H1 (cell line): ENCODE results near the gene PRRT1B. TPM values are rescaled to one million over a fixed set of nuclear protein-coding genes. Genes with fewer than 3 reads are reported as not detected.
A peak's percentile ranks its signal among the peaks of the same experiment; 100 is the strongest.

Experiments
- CTCF ChIA-PET: fragments of 300-600 bp; sonication (Branson Sonifier 250); formaldehyde crosslinking; loops from one replicate; lab custom pipeline; 2021; ENCODE audit not compliant: partially characterized antibody; lab: Charles Lee
- POLR2A ChIA-PET: fragments of 300-600 bp; sonication (Branson Sonifier 250); formaldehyde crosslinking; loops from one replicate; lab custom pipeline; 2021; ENCODE audit warnings: inconsistent platforms; ENCODE audit not compliant: partially characterized antibody; lab: Charles Lee
- DNase-seq, 2 experiments: peaks; one replicate each; pipeline versions ENCODE4 v3.0.0 to v3.0.0-alpha.2; 2010 to 2022; ENCODE audit warnings: low spot score in 2 of 2, low read depth in 1 of 2, mixed read lengths in 1 of 2
- FAIRE-seq: peaks from 2 replicates; lab custom pipeline; 2011; peaks lifted over from hg19 to GRCh38; lab: Jason Lieb, UNC
- H2AFZ ChIP-seq: 2 replicates; pipeline ENCODE4 v1.8.1; 2012; ENCODE audit warnings: low read length, inconsistent platforms
- H2AK5ac ChIP-seq: 2 replicates; pipeline ENCODE4 v1.6.1; 2013; ENCODE audit warnings: low read depth, low read length
- H2BK120ac ChIP-seq: replicated peaks from 2 replicates; pipeline ENCODE3; 2013; ENCODE audit warnings: low read depth, low read length, inconsistent platforms
- H2BK12ac ChIP-seq: 2 replicates; pipeline ENCODE4 v1.6.1; 2013; ENCODE audit warnings: low read depth, low read length
- H2BK15ac ChIP-seq: 2 replicates; pipeline ENCODE4 v1.6.1; 2013; ENCODE audit warnings: low read length
- H2BK20ac ChIP-seq: 2 replicates; pipeline ENCODE4 v1.6.1; 2013; ENCODE audit warnings: low read length
- H2BK5ac ChIP-seq: 2 replicates; pipeline ENCODE4 v1.6.1; 2013; ENCODE audit warnings: low read depth, low read length
- H3K14ac ChIP-seq: 2 replicates; pipeline ENCODE4 v1.6.1; 2013; ENCODE audit warnings: inconsistent platforms; ENCODE audit not compliant: insufficient read length
- H3K18ac ChIP-seq: 2 replicates; pipeline ENCODE4 v1.6.1; 2013; ENCODE audit warnings: low read length; ENCODE audit errors: extremely low read depth
- H3K23ac ChIP-seq: 2 replicates; pipeline ENCODE4 v1.6.1; 2013; ENCODE audit warnings: inconsistent platforms; ENCODE audit not compliant: insufficient read length
- H3K23me2 ChIP-seq: 2 replicates; pipeline ENCODE4 v1.6.1; 2013; ENCODE audit warnings: low read depth, low read length
- H3K27ac ChIP-seq: 2 replicates; pipeline ENCODE4 v1.6.1; 2011; ENCODE audit warnings: low read depth, low read length, inconsistent platforms
- H3K27me3 ChIP-seq, 4 experiments: replicated peaks in 1 of 4; 1 replicate in 1 of 4; 2 replicates in 3 of 4; pipeline versions ENCODE4 v1.6.1 to v1.8.1; 2011 to 2013; ENCODE audit warnings: low read length in 3 of 4, mild to moderate bottlenecking in 3 of 4, inconsistent platforms in 2 of 4, mixed read lengths in 2 of 4, moderate library complexity in 1 of 4; ENCODE audit not compliant: control insufficient read depth in 3 of 4, insufficient read depth in 3 of 4; ENCODE audit errors: extremely low read depth in 1 of 4
- H3K36me3 ChIP-seq, 4 experiments: 2 replicates each; pipeline versions ENCODE4 v1.6.1 to v1.8.1; 2011 to 2013; ENCODE audit warnings: mild to moderate bottlenecking in 4 of 4, low read length in 3 of 4, moderate library complexity in 2 of 4, control low read depth in 1 of 4, inconsistent platforms in 1 of 4; ENCODE audit not compliant: insufficient read depth in 4 of 4, control insufficient read depth in 2 of 4
- H3K4ac ChIP-seq: replicated peaks from 2 replicates; pipeline ENCODE3; 2013; ENCODE audit warnings: low read length, low read depth, mixed read lengths, inconsistent platforms; ENCODE audit not compliant: insufficient read length
- H3K4me1 ChIP-seq, 4 experiments: replicated peaks in 1 of 4; 1 replicate in 1 of 4; 2 replicates in 3 of 4; pipeline versions ENCODE4 v1.6.1 to v1.8.1; 2011 to 2013; ENCODE audit warnings: low read length in 3 of 4, inconsistent platforms in 2 of 4, mixed read lengths in 1 of 4; ENCODE audit not compliant: insufficient read depth in 4 of 4, control insufficient read depth in 3 of 4
- H3K4me2 ChIP-seq, 2 experiments: 2 replicates each; pipeline versions ENCODE4 v1.6.1 to v1.8.1; 2011 to 2013; ENCODE audit warnings: low read depth in 2 of 2, low read length in 2 of 2, control low read depth in 1 of 2, inconsistent platforms in 1 of 2, mild to moderate bottlenecking in 1 of 2; ENCODE audit not compliant: insufficient read depth in 1 of 2
- H3K4me3 ChIP-seq, 4 experiments: fragments of 200-600, 300-600 bp in 1 of 4; sonication (generic), shearing (Covaris generic), sonication (Bioruptor Twin) in 1 of 4; 2 replicates each; pipeline versions ENCODE4 v1.5.1 to v1.8.1; 2011 to 2016; ENCODE audit warnings: low read length in 4 of 4, low read depth in 3 of 4, control low read depth in 2 of 4, inconsistent platforms in 2 of 4, mild to moderate bottlenecking in 2 of 4, mixed read lengths in 1 of 4, moderate library complexity in 1 of 4; ENCODE audit not compliant: insufficient read depth in 2 of 4; ENCODE audit errors: extremely low read depth in 1 of 4
- H3K56ac ChIP-seq: replicated peaks from 2 replicates; pipeline ENCODE3; 2013; ENCODE audit warnings: low read depth, mild to moderate bottlenecking, mixed read lengths, low read length, inconsistent platforms; ENCODE audit not compliant: insufficient read length
- H3K79me1 ChIP-seq: 2 replicates; pipeline ENCODE4 v1.6.1; 2013; ENCODE audit warnings: low read depth, low read length, control low read depth
- H3K79me2 ChIP-seq, 2 experiments: 2 replicates each; pipeline versions ENCODE4 v1.6.1 to v1.8.1; 2012 to 2013; ENCODE audit warnings: low read length in 2 of 2, mild to moderate bottlenecking in 2 of 2, inconsistent platforms in 1 of 2; ENCODE audit not compliant: insufficient read depth in 2 of 2, control insufficient read depth in 1 of 2
- H3K9ac ChIP-seq, 4 experiments: replicated peaks in 1 of 4; 1 replicate in 1 of 4; 2 replicates in 3 of 4; pipeline versions ENCODE4 v1.6.1 to v1.8.1; 2011 to 2013; ENCODE audit warnings: low read depth in 3 of 4, low read length in 3 of 4, control low read depth in 2 of 4, mild to moderate bottlenecking in 2 of 4, moderate library complexity in 2 of 4, inconsistent platforms in 1 of 4; ENCODE audit errors: extremely low read depth in 1 of 4
- H3K9me3 ChIP-seq, 2 experiments: 2 replicates each; pipeline versions ENCODE4 v1.6.1 to v1.8.1; 2012 to 2013; ENCODE audit warnings: mild to moderate bottlenecking in 2 of 2, moderate library complexity in 2 of 2, control low read depth in 1 of 2, inconsistent platforms in 1 of 2, low read depth in 1 of 2, low read length in 1 of 2, mixed read lengths in 1 of 2; ENCODE audit not compliant: insufficient read depth in 2 of 2
- H4K20me1 ChIP-seq, 2 experiments: replicated peaks in 1 of 2; 2 replicates each; pipeline versions ENCODE3 to v1.8.1; 2011 to 2013; ENCODE audit warnings: inconsistent platforms in 2 of 2, low read length in 2 of 2, mild to moderate bottlenecking in 1 of 2; ENCODE audit not compliant: insufficient read depth in 2 of 2, control insufficient read depth in 1 of 2
- H4K5ac ChIP-seq: 2 replicates; pipeline ENCODE4 v1.6.1; 2013; ENCODE audit warnings: low read length, low read depth, mixed read lengths, inconsistent platforms; ENCODE audit not compliant: insufficient read length
- H4K8ac ChIP-seq: 2 replicates; pipeline ENCODE4 v1.8.0; 2013; ENCODE audit warnings: mild to moderate bottlenecking, moderate library complexity, low read length, inconsistent platforms; ENCODE audit not compliant: insufficient read depth; ENCODE audit errors: extremely low read depth
- H4K91ac ChIP-seq: replicated peaks from 2 replicates; pipeline ENCODE3; 2013; ENCODE audit warnings: low read length, mixed read lengths, inconsistent platforms; ENCODE audit not compliant: insufficient read length
- CBX5 ChIP-seq: fragments of 300-800, 300-1000 bp; sonication (generic); IDR thresholded peaks from 2 replicates; pipeline ENCODE4 v1.7.1; 2016; ENCODE audit warnings: antibody characterized with exemption, low read length, low read depth
- JUN ChIP-seq: IDR thresholded peaks from 2 replicates; pipeline ENCODE4 v1.6.1; 2011; ENCODE audit warnings: low read depth, mild to moderate bottlenecking, improper control_type of control experiment, low read length
- JUND ChIP-seq: IDR thresholded peaks from 2 replicates; pipeline ENCODE4 v1.6.1; 2011; ENCODE audit warnings: mild to moderate bottlenecking, improper control_type of control experiment, low read length
- POLR2A ChIP-seq, 2 experiments: IDR thresholded peaks; 1 replicate in 1 of 2; 2 replicates in 1 of 2; pipeline ENCODE4 v1.6.1; 2011; ENCODE audit warnings: low read depth in 2 of 2, low read length in 2 of 2, mild to moderate bottlenecking in 2 of 2; ENCODE audit errors: control extremely low read depth in 1 of 2
- POLR2AphosphoS5 ChIP-seq: IDR thresholded peaks from 2 replicates; pipeline ENCODE4 v1.6.1; 2011; ENCODE audit warnings: low read depth, low read length
- RBBP5 ChIP-seq: IDR thresholded peaks from 2 replicates; pipeline ENCODE4 v1.7.1; 2012; ENCODE audit warnings: low read depth, mild to moderate bottlenecking, inconsistent platforms, low read length, moderate library complexity, borderline replicate concordance
- SP1 ChIP-seq: IDR thresholded peaks from 2 replicates; pipeline ENCODE4 v1.6.1; 2011; ENCODE audit warnings: low read depth, low read length
- SRF ChIP-seq: IDR thresholded peaks from 2 replicates; pipeline ENCODE4 v1.6.1; 2011; ENCODE audit warnings: mild to moderate bottlenecking, low read depth, low read length, moderate library complexity
- TAF1 ChIP-seq: IDR thresholded peaks from 2 replicates; pipeline ENCODE4 v1.6.1; 2011; ENCODE audit warnings: mild to moderate bottlenecking, low read depth, low read length
- WGBS, 2 experiments: shearing (Covaris generic) in 1 of 2; methylation state at CpG; one replicate each; pipeline versions ENCODE4 v1.1.6 to v1.1.7; 2013 to 2015; ENCODE audit warnings: low lambda C conversion rate in 2 of 2, mixed read lengths in 2 of 2, inconsistent platforms in 1 of 2, low coverage in 1 of 2, missing lambda C conversion rate in 1 of 2; ENCODE audit not compliant: insufficient replicate concordance in 2 of 2, insufficient coverage in 1 of 2, insufficient read length in 1 of 2; ENCODE audit errors: extremely low coverage in 1 of 2, missing lambda C conversion rate in 1 of 2; 5-methylcytosine and 5-hydroxymethylcytosine counted together
- polyA plus RNA-seq, 7 experiments: library from polyadenylated mRNA; depleted of rRNA in 3 of 7; stranded (reverse) in 5 of 7; unstranded in 2 of 7; fragments of >200 nt in 5 of 7; fragments of 200-250 nt in 2 of 7; gene quantifications; 1 replicate in 5 of 7; 2 replicates in 1 of 7; 4 replicates in 1 of 7; pipeline versions ENCODE4 v1.2.1 to v1.2.3, GENCODE V29; 2011 to 2013; ENCODE audit warnings: missing spikeins in 2 of 7, mixed read lengths in 2 of 7
- total RNA-seq: library from RNA; stranded (reverse); fragmentation: NEBNext Ultra II Directional; extraction: Animal tissue kit (Norgen Biotek cat#: 25700); gene quantifications from 2 replicates; pipeline ENCODE4 v1.2.1, GENCODE V29; 2021
- TF ChIP-seq, protein P1 (sequence below), 3 experiments: IDR thresholded peaks; 1 replicate in 2 of 3; 2 replicates in 1 of 3; pipeline versions ENCODE4 v1.5.1 to v1.6.1; 2011; ENCODE audit warnings: low read length in 3 of 3, mild to moderate bottlenecking in 3 of 3, inconsistent platforms in 2 of 3, low read depth in 1 of 3, moderate library complexity in 1 of 3; ENCODE audit not compliant: insufficient read depth in 1 of 3; ENCODE audit errors: control extremely low read depth in 1 of 3

The PRRT1B gene
- total and polyA plus RNA-seq, 2 of the 8 experiments (the other 6 are each of a cell fraction or from before 2014, with no cell fraction given), result 0.30 to 1.2 TPM

DNA sequence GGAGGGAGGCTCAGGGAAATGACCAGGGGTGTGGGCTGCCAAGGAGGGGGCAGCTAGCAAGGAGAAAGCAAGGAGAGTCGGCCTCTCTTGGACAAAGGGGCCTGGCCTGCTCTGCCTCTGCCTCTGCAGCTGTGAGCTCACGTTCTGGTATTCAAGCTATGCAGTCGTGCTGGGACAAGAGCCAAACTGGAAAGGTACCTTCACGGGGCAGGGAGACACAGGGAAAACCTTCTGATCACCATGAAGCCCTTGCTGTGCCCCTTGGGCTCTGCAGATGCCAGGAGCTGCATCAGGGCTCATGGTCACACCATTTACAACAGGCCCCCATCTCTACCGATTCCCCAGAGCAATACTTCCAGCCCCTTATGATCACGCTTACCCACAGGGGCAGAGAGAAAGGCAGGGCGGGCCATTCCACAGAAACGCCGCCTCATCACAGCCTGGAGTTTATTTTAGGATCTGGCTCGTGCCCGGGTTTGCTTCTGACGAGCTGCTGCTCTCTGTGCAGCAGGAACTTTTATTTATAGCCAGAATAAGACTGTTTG, 63.2 kb downstream of the PRRT1B start:
- peak; percentile 63 to 72 for DNase-seq
- no peak overlapping the region for H2AFZ ChIP-seq
- TF ChIP-seq SRF (no peak), POLR2AphosphoS5 (peak; percentile 74; the same call in 1 of the 2 replicates), POLR2A (IDR thresholded peaks at IDR 0.05; ENCODE audit: control extremely low read depth in 1 of 2, low read depth in 2 of 2, low read length in 2 of 2) (peak in 1 of 2 experiments; percentile 64; a peak in 2 of 3 replicates), JUND (peak; percentile 62; the same call in 1 of the 2 replicates), SP1 (peak; percentile 73; the same call in 1 of the 2 replicates), TAF1 (peak; percentile 46; the same call in 1 of the 2 replicates), JUN (peak; percentile 86), RBBP5 (peak; percentile 87; the same call in 1 of the 2 replicates), CBX5 (no peak)
- TF ChIP-seq, protein P1, sequence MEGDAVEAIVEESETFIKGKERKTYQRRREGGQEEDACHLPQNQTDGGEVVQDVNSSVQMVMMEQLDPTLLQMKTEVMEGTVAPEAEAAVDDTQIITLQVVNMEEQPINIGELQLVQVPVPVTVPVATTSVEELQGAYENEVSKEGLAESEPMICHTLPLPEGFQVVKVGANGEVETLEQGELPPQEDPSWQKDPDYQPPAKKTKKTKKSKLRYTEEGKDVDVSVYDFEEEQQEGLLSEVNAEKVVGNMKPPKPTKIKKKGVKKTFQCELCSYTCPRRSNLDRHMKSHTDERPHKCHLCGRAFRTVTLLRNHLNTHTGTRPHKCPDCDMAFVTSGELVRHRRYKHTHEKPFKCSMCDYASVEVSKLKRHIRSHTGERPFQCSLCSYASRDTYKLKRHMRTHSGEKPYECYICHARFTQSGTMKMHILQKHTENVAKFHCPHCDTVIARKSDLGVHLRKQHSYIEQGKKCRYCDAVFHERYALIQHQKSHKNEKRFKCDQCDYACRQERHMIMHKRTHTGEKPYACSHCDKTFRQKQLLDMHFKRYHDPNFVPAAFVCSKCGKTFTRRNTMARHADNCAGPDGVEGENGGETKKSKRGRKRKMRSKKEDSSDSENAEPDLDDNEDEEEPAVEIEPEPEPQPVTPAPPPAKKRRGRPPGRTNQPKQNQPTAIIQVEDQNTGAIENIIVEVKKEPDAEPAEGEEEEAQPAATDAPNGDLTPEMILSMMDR (IDR thresholded peaks at IDR 0.05; ENCODE audit: control extremely low read depth in 1 of 3, insufficient read depth in 1 of 3, low read depth in 1 of 3, low read length in 3 of 3), result no peak

More for the DNA sequence above, 63.2 kb downstream of the PRRT1B start:
- Histone ChIP-seq H3K27me3 (no peaks in the 10 kb centered on the region), H3K9ac (peak overlapping the region in 3 of 4 experiments; percentile 10 to 53 (median 46); a peak in 4 of 7 replicates), H4K8ac (0 out of 2 replicates have a peak overlapping the region, but pooled peaks have one; percentile 26), H4K20me1 (no peaks in the 10 kb centered on the region), H3K79me1 (no peaks in the 10 kb centered on the region), H3K23me2 (no peaks in the 10 kb centered on the region), H3K4ac (peak overlapping the region; percentile 58), H3K18ac (peak overlapping the region; percentile 86), H3K4me2 (peak overlapping the region; percentile 50 to 56), H4K5ac (no peak overlapping the region), H2BK15ac (no peak overlapping the region), H3K4me1 (peaks cover 11 to 24% (median 20%) of the 10 kb centered on the region in 4 experiments), H3K79me2 (no peaks in the 10 kb centered on the region), H2BK12ac (peak overlapping the region; percentile 95), H3K56ac (no peak overlapping the region), H3K23ac (no peak overlapping the region), H3K4me3 (no peak overlapping the region), H2BK120ac (peak overlapping the region; percentile 72), H3K36me3 (no peaks in the 10 kb centered on the region), H2BK20ac (no peak overlapping the region; the same call in 1 of the 2 replicates), H2BK5ac (peak overlapping the region; percentile 64), H3K14ac (no peak overlapping the region), H3K27ac (peak overlapping the region; percentile 74), H2AK5ac (peak overlapping the region; percentile 68; the same call in 1 of the 2 replicates), H3K9me3 (no peaks in the 10 kb centered on the region), H4K91ac (peak overlapping the region; percentile 12)
- CTCF ChIA-PET, result interaction anchor here (0.7 to 3.7 kb wide), 11 partner anchors 11 to 135 kb away, joined by 3 to 12 read pairs (median 3); partner anchors contain the start of gene RAPGEF1
- peak; percentile 36 for FAIRE-seq
- POLR2A ChIA-PET, result interaction anchor here (0.6 to 1.9 kb wide), 10 partner anchors 15 to 169 kb away, joined by 3 to 7 read pairs (median 3); no protein-coding TSS in a partner anchor
- WGBS, 2 experiments, result 47% methylated on average over 12 of the region's 12 CpGs; no CpG with 5 or more reads in 1 of the 2 experiments
